AG04449 (cell line): ENCODE data around the gene RIOK1.

Source experiments
- CTCF ChIA-PET: fragments of 350-600 bp; formaldehyde crosslinking; extraction: SDS; loops from one replicate; lab custom pipeline; 2021; ENCODE audit warnings: antibody characterized with exemption; lab: Yijun Ruan, JAX
- POLR2A ChIA-PET: fragments of 400-600, 350-600 bp; formaldehyde crosslinking; extraction: SDS; loops from one replicate; lab custom pipeline; 2020; ENCODE audit warnings: antibody characterized with exemption, inconsistent platforms; lab: Yijun Ruan, JAX
- DNase-seq: peaks from one replicate; pipeline ENCODE4 v3.0.0-alpha.2; 2010; ENCODE audit warnings: low read depth, low spot score
- H3K4me3 ChIP-seq: 2 replicates; pipeline ENCODE4 v1.5.1; 2011; ENCODE audit warnings: low read depth, mild to moderate bottlenecking, control low read depth, low read length
- CTCF ChIP-seq: IDR thresholded peaks from one replicate; pipeline ENCODE4 v1.5.1; 2011; ENCODE audit warnings: mild to moderate bottlenecking, moderate library complexity, low read length, control low read depth, inconsistent platforms; ENCODE audit not compliant: insufficient read depth; ENCODE audit errors: missing control alignments

The RIOK1 gene

GRCh38 chr6:7406743-7407142 is 17.1 kb downstream of the RIOK1 start:
- no peak for DNase-seq
- TF ChIP-seq CTCF, result no peak
- CTCF ChIA-PET, result no interaction called here
- H3K4me3 ChIP-seq, result no peak overlapping the region
- POLR2A ChIA-PET, result no interaction called here

- CTCF ChIA-PET, result interaction anchor here (1.1 kb wide), 1 partner anchor 20 kb away, joined by 4 read pairs; the partner anchor contains the start of genes CAGE1 and RIOK1
- no peak for TF ChIP-seq CTCF
- DNase-seq, result no peak
- POLR2A ChIA-PET, result no interaction called here
- H3K4me3 ChIP-seq, result no peak overlapping the region
These were observed 20.1 kb downstream of the RIOK1 start for GRCh38 chr6:7409740-7410139.

- TF ChIP-seq CTCF, result no peak
- no peak overlapping the region for H3K4me3 ChIP-seq
- POLR2A ChIA-PET, result no interaction called here
- no peak for DNase-seq
- CTCF ChIA-PET, result interaction anchor here (0.9 to 1.0 kb wide), 2 partner anchors 13 to 78 kb away, joined by 3 to 4 read pairs; no protein-coding TSS in a partner anchor
These were observed 21.2 kb downstream of the RIOK1 start for GRCh38 chr6:7410851-7411250.

GRCh38 chr6:7411328-7411727 is 21.7 kb downstream of the RIOK1 start:
- no peak for DNase-seq
- POLR2A ChIA-PET, result no interaction called here
- no peak for TF ChIP-seq CTCF
- H3K4me3 ChIP-seq, result no peak overlapping the region
- CTCF ChIA-PET, result interaction anchor here (0.9 to 1.0 kb wide), 2 partner anchors 13 to 78 kb away, joined by 3 to 4 read pairs; no protein-coding TSS in a partner anchor

GRCh38 chr6:7413151-7413823 is 23.7 kb downstream of the RIOK1 start:
- no peak for DNase-seq
- no peak overlapping the region for H3K4me3 ChIP-seq
- POLR2A ChIA-PET, result no interaction called here
- CTCF ChIA-PET, result interaction anchor here (1.3 to 1.5 kb wide), 2 partner anchors 10 to 203 kb away, joined by 3 to 5 read pairs; no protein-coding TSS in a partner anchor
- no peak for TF ChIP-seq CTCF

GRCh38 chr6:7414811-7415210 is 25.2 kb downstream of the RIOK1 start:
- TF ChIP-seq CTCF, result no peak
- ChIA-PET POLR2A (no interaction called here), CTCF (interaction anchor here (0.6 kb wide), 1 partner anchor 18 kb away, joined by 3 read pairs; no protein-coding TSS in a partner anchor)
- DNase-seq, result peak; percentile 63
- no peak overlapping the region for H3K4me3 ChIP-seq
